Measurements from ENCODE around the gene HECW1. TPM values are rescaled to one million over a fixed set of nuclear protein-coding genes. Genes with fewer than 3 reads are reported as not detected.

Gene HECW1
- total and polyA plus RNA-seq, 2 experiments from 2014 or later, result 11.0 to 21.8 TPM

- no peak overlapping the region for H3K4me3 Mint-ChIP-seq
- no peak overlapping the region for H3K27ac ChIP-seq (ENCODE audit: low read depth)
- H3K36me3 Mint-ChIP-seq (ENCODE audit: low read depth), result no peaks in the 10 kb centered on the region
- no peak overlapping the region for H3K4me3 ChIP-seq
- H3K4me2 ChIP-seq, result no peak overlapping the region
- no peak for ATAC-seq
- H3K9me2 ChIP-seq (ENCODE audit: insufficient read depth), result 0 out of 2 replicates have a peak, but pooled peaks cover 2% of the 10 kb centered on the region
- H3K36me3 ChIP-seq (ENCODE audit: insufficient read depth), result no peaks in the 10 kb centered on the region
- no peaks in the 10 kb centered on the region for H3F3A ChIP-seq (replicated peaks; ENCODE audit: low read depth)
- H3K4me1 ChIP-seq (ENCODE audit: insufficient read depth), result 0 out of 2 replicates have a peak, but pooled peaks cover 5% of the 10 kb centered on the region
- H3K27me3 Mint-ChIP-seq (ENCODE audit: insufficient read depth, low read depth, poor library complexity), result peaks cover 8% of the 10 kb centered on the region
- no peak overlapping the region for H2AFZ ChIP-seq
- no peak for DNase-seq (ENCODE audit: low spot score)
- H3K79me2 ChIP-seq (replicated peaks; ENCODE audit: insufficient read depth), result no peaks in the 10 kb centered on the region
- no peaks in the 10 kb centered on the region for H3K27me3 ChIP-seq (ENCODE audit: insufficient read depth)
- H3K9me3 Mint-ChIP-seq, result no peaks in the 10 kb centered on the region
- H4K20me1 ChIP-seq (replicated peaks; ENCODE audit: insufficient read depth), result no peaks in the 10 kb centered on the region
- H3K4me1 Mint-ChIP-seq, result peaks cover 3% of the 10 kb centered on the region; the same call in 1 of the 3 replicates
- TF ChIP-seq, protein P1, sequence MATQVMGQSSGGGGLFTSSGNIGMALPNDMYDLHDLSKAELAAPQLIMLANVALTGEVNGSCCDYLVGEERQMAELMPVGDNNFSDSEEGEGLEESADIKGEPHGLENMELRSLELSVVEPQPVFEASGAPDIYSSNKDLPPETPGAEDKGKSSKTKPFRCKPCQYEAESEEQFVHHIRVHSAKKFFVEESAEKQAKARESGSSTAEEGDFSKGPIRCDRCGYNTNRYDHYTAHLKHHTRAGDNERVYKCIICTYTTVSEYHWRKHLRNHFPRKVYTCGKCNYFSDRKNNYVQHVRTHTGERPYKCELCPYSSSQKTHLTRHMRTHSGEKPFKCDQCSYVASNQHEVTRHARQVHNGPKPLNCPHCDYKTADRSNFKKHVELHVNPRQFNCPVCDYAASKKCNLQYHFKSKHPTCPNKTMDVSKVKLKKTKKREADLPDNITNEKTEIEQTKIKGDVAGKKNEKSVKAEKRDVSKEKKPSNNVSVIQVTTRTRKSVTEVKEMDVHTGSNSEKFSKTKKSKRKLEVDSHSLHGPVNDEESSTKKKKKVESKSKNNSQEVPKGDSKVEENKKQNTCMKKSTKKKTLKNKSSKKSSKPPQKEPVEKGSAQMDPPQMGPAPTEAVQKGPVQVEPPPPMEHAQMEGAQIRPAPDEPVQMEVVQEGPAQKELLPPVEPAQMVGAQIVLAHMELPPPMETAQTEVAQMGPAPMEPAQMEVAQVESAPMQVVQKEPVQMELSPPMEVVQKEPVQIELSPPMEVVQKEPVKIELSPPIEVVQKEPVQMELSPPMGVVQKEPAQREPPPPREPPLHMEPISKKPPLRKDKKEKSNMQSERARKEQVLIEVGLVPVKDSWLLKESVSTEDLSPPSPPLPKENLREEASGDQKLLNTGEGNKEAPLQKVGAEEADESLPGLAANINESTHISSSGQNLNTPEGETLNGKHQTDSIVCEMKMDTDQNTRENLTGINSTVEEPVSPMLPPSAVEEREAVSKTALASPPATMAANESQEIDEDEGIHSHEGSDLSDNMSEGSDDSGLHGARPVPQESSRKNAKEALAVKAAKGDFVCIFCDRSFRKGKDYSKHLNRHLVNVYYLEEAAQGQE (IDR thresholded peaks at IDR 0.05; ENCODE audit: unreplicated experiment), result no peak
- no peak for TF ChIP-seq POLR2AphosphoS5 (IDR thresholded peaks at IDR 0.05; ENCODE audit: low read depth)
- no peak for TF ChIP-seq JUNB (IDR thresholded peaks at IDR 0.05; ENCODE audit: unreplicated experiment)
- TF ChIP-seq, protein P2, sequence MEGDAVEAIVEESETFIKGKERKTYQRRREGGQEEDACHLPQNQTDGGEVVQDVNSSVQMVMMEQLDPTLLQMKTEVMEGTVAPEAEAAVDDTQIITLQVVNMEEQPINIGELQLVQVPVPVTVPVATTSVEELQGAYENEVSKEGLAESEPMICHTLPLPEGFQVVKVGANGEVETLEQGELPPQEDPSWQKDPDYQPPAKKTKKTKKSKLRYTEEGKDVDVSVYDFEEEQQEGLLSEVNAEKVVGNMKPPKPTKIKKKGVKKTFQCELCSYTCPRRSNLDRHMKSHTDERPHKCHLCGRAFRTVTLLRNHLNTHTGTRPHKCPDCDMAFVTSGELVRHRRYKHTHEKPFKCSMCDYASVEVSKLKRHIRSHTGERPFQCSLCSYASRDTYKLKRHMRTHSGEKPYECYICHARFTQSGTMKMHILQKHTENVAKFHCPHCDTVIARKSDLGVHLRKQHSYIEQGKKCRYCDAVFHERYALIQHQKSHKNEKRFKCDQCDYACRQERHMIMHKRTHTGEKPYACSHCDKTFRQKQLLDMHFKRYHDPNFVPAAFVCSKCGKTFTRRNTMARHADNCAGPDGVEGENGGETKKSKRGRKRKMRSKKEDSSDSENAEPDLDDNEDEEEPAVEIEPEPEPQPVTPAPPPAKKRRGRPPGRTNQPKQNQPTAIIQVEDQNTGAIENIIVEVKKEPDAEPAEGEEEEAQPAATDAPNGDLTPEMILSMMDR (conservative IDR thresholded peaks at IDR 0.05; ENCODE audit: low read depth in 2 of 2), result no peak
- no peak for TF ChIP-seq ZNF331 (CRISPR knock-in tag; IDR thresholded peaks at IDR 0.05; ENCODE audit: low read depth)
- no peak for TF ChIP-seq EZH2phosphoT487 (IDR thresholded peaks at IDR 0.05; ENCODE audit: unreplicated experiment)
- no peak for TF ChIP-seq NANOG (IDR thresholded peaks at IDR 0.05; ENCODE audit: borderline replicate concordance)
- TF ChIP-seq STAT1 (IDR thresholded peaks at IDR 0.05; ENCODE audit: unreplicated experiment), result no peak
- TF ChIP-seq, protein P3, sequence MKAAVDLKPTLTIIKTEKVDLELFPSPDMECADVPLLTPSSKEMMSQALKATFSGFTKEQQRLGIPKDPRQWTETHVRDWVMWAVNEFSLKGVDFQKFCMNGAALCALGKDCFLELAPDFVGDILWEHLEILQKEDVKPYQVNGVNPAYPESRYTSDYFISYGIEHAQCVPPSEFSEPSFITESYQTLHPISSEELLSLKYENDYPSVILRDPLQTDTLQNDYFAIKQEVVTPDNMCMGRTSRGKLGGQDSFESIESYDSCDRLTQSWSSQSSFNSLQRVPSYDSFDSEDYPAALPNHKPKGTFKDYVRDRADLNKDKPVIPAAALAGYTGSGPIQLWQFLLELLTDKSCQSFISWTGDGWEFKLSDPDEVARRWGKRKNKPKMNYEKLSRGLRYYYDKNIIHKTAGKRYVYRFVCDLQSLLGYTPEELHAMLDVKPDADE (IDR thresholded peaks at IDR 0.05), result no peak
- TF ChIP-seq EZH2 (IDR thresholded peaks at IDR 0.05; ENCODE audit: low read depth, unreplicated experiment), result no peak
- TF ChIP-seq ZNF462 (CRISPR knock-in tag; IDR thresholded peaks at IDR 0.05), result no peak
- TF ChIP-seq CREB1 (CRISPR knock-in tag; IDR thresholded peaks at IDR 0.05; ENCODE audit: low read depth), result no peak
- no peak for TF ChIP-seq ZNF114 (CRISPR knock-in tag; IDR thresholded peaks at IDR 0.05)
- no peak overlapping the region for H3K27ac Mint-ChIP-seq
Observed at GRCh38 chr7:43531700-43532099, 419.3 kb downstream of the HECW1 start.
